ENCODE results near the gene CSF2. TPM values are rescaled to one million over a fixed set of nuclear protein-coding genes. Genes with fewer than 3 reads are reported as not detected.

Gene CSF2
- total and polyA plus RNA-seq, 2 of the 13 experiments (the other 11 are each of a cell fraction or from before 2014, with no cell fraction given), result not detected

DNA sequence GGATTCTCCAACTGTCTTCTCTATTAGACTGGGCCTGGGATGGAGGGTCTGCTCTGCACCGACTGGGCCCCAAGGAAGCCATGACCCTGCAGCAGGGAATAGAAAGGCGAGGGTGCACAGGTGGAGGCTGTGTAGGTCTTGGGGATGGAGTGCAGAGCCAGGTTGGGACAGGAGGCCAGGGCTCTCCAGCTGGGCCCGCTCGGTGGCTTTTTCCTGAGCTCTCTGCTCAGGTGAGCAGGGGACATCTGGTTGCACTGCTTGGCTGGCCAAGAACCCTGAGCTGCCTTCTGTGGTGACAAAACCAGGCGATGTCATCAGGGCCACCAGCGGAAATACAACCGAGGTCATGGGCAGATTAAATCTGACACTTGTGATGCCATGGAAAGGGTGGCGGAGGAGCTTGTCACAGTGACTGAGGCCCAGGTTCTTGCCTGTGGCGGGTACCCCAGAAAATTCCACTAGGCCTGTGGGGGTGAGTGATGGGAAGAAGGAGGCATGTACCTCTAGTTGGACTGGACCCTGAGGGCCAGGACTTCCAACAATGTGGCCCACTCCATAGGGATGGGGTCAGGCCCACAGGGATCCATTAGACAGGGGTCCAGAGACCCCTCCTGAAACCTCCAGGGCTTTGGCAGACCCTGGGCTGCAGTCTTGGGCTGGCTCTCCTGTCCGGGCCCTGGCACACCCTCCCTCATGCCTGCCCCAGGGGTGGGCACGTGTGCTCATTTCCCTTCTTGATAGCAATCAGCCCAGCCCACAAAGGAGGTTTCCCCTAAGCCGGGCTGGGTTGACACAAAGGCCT, 17.6 kb upstream of the CSF2 start:
- in situ Hi-C loops (cut with HindIII; ENCODE audit: extremely low pct_ligation_motif_present, low pct_unique_long_range_greater_than_20kb), result no loop called here
- TF ChIP-seq ZNF609 (CRISPR knock-in tag; IDR thresholded peaks at IDR 0.05; ENCODE audit: borderline replicate concordance) (no peak), BRCA1 (CRISPR knock-in tag; IDR thresholded peaks at IDR 0.05) (no peak), MAZ (IDR thresholded peaks at IDR 0.05; ENCODE audit: borderline replicate concordance, low read depth, low read length) (no peak), MAZ (CRISPR knock-in tag; IDR thresholded peaks at IDR 0.05; ENCODE audit: low read depth) (no peak), MTA3 (CRISPR knock-in tag; IDR thresholded peaks at IDR 0.05) (no peak), HNF1B (CRISPR knock-in tag; IDR thresholded peaks at IDR 0.05) (no peak), ZNF580 (CRISPR knock-in tag; IDR thresholded peaks at IDR 0.05; ENCODE audit: borderline replicate concordance, low read depth) (no peak), ZNF530 (CRISPR knock-in tag; IDR thresholded peaks at IDR 0.05; ENCODE audit: low read depth) (no peak), ZNF784 (CRISPR knock-in tag; IDR thresholded peaks at IDR 0.05; ENCODE audit: borderline replicate concordance) (no peak)
- TF ChIP-seq, protein P1, sequence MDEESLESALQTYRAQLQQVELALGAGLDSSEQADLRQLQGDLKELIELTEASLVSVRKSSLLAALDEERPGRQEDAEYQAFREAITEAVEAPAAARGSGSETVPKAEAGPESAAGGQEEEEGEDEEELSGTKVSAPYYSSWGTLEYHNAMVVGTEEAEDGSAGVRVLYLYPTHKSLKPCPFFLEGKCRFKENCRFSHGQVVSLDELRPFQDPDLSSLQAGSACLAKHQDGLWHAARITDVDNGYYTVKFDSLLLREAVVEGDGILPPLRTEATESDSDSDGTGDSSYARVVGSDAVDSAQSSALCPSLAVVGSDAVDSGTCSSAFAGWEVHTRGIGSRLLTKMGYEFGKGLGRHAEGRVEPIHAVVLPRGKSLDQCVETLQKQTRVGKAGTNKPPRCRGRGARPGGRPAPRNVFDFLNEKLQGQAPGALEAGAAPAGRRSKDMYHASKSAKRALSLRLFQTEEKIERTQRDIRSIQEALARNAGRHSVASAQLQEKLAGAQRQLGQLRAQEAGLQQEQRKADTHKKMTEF (CRISPR knock-in tag; IDR thresholded peaks at IDR 0.05), result no peak
- DNase-seq (ENCODE audit: low spot score), result no peak
- ChIA-PET POLR2A (no interaction called here), CTCF (ENCODE audit: low intra/inter-chr PET ratio, low total read pairs) (no interaction called here)
- intact Hi-C loops (cut with micrococcal nuclease; ENCODE audit: unreplicated experiment), result no loop called here
- Histone ChIP-seq H3K4me2 (ENCODE audit: low read depth, low read length) (no peak overlapping the region), H2AFZ (ENCODE audit: low read length) (no peak overlapping the region), H3K27ac (ENCODE audit: extremely low read length, insufficient read depth, low read length) (no peak overlapping the region), H3K4me3 (replicated peaks in 1 of 3; ENCODE audit: insufficient read depth in 1 of 3, low read depth in 2 of 3, low read length in 3 of 3) (no peak overlapping the region), H3K9me3 (ENCODE audit: low read length) (no peaks in the 10 kb centered on the region), H3K9ac (ENCODE audit: insufficient read depth, low read depth, low read length) (no peak overlapping the region), H3K27me3 (ENCODE audit: control insufficient read depth in 1 of 2, insufficient read depth in 2 of 2, low read length in 2 of 2) (peaks cover 3 to 25% of the 10 kb centered on the region in 2 experiments; a peak in 3 of 5 replicates), H3K79me2 (ENCODE audit: insufficient read depth, low read length) (no peaks in the 10 kb centered on the region), H4K20me1 (ENCODE audit: insufficient read depth, low read length) (no peaks in the 10 kb centered on the region), H3K36me3 (replicated peaks in 1 of 2; ENCODE audit: control insufficient read depth in 1 of 2, insufficient read depth in 2 of 2, low read length in 2 of 2) (no peaks in the 10 kb centered on the region), H3K4me1 (ENCODE audit: insufficient read depth, low read length) (no peaks in the 10 kb centered on the region)
- no peak for ATAC-seq
- BruUV-seq (replicated peaks), result no TSS peak
- no peak for FAIRE-seq
- 36% methylated on average over 8 of the region's 12 CpGs for WGBS (ENCODE audit: low lambda C conversion rate)
